Activated T-cell treated with anti-CD3 and anti-CD28 coated beads for 1 hour (primary cell): ENCODE data around the gene TRIOBP.

Experiments
- DNase-seq: peaks from one replicate; pipeline ENCODE4 v3.0.0-alpha.2; 2020; ENCODE audit warnings: low read depth

TRIOBP gene

GRCh38 chr22:37664249-37665101 is 32.4 kb upstream of the TRIOBP start:
- no peak for DNase-seq

GRCh38 chr22:37665487-37665886 is 31.4 kb upstream of the TRIOBP start:
- no peak for DNase-seq

GRCh38 chr22:37669586-37669985 is 27.3 kb upstream of the TRIOBP start:
- DNase-seq = no peak

DNA sequence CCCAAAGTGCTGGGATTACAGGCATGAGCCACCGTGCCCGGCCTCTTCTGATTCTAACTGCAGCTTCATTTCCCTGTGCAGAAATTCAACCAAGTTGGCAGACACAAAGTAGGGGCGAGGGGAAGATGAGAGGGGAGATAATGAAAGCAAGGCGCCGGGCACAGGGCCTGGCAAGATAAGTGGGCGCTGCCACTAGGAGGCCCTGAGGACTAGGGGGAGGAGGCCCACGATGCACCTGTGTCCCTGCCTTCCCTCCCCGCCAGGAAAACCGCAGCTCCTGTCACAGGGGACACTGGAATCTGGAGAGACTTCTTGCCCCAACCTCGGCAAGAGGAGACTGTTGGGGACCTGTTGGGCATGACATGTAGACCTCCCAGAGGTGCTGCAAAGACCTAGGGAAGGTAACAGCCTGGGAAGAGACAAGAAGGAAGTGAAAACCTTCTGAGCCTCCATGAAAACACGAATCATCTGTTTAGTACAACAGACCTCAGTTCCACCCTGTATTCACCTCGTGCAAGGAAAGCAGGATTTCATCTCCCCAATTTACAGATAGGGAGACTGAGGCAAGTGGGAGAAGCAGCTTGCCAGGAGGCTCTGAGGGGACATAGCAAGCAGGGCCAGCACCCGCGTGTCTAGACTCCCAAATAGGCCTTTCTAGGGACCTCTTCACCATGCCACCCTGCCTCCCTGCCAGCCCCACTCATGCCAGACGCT is 24.5 kb upstream of the TRIOBP start:
- DNase-seq = no peak

DNA sequence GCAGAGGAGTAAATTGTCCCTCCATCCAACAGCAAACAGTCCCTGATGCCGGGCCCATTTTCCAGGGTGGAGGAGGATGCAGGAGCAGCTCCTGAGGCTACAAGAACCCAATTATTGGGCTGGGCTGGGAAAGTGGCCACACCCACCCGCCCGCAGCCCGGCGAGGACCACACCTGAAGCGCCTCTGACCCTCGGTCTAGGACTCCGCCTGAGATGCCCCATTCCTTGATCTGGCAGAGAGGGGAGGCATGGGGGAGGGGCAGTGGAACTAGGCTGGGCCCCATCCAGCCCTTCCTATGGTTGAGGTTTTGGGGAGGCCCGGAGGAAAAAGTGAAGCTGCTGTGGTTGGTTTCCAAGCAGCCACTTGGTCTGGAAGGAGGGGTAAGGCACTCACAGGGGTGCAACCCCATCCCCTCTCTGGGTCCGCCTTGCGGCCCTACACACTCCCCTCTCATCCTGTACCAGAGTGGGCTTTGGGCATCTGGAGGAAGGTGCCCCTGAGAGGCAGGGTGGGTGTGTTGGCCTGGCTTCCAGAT is 23.9 kb upstream of the TRIOBP start:
- DNase-seq = no peak

GRCh38 chr22:37674248-37674647 is 22.6 kb upstream of the TRIOBP start:
- no peak for DNase-seq

GRCh38 chr22:37674951-37675929 is 21.6 kb upstream of the TRIOBP start, which contains the start of gene LGALS1:
Gene LGALS1 (plus strand): TSS chr22:37675636. CDS start chr22:37675703, 67 bp downstream.
- peak; percentile 46 for DNase-seq

DNA sequence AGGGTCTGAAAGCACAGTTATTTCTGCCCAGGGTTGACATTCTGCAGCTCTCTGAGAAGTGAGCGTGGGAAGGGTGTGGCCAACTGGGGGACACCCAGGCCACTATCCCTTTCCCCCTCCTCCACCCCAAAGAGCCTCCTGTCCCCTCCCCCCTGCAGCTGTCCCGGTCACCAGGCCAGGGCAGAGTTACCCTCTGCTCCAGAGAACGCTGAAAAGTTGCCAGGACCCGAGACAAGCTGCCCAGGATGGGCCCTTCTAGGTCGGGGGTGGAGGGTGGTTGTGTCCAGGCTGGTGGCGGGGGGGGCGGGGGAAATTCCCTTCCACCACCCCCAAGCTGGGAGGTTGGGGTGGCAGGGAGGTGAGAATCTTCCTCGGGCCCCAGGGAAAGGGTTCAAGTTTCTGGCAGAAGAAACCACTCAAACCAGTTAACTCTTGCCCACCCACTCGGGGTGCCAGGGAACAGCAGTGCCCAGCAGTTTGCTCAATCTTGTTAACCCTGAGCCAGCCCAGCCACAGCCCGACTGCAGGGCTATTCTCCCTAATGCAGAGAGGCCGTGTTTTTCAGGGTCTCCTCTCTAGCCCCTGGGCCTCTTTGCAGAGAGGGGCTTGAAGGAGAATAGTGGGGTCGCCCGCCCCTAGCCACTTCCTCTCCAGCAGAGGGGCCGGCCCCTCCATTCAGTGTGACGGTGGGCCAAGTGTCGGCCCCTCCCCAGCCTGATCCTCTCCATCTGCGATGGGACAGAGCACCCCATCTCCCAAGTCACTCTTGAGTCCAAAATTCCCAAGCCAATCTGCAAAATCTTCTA is 20.7 kb upstream of the TRIOBP start:
- DNase-seq = no peak

DNA sequence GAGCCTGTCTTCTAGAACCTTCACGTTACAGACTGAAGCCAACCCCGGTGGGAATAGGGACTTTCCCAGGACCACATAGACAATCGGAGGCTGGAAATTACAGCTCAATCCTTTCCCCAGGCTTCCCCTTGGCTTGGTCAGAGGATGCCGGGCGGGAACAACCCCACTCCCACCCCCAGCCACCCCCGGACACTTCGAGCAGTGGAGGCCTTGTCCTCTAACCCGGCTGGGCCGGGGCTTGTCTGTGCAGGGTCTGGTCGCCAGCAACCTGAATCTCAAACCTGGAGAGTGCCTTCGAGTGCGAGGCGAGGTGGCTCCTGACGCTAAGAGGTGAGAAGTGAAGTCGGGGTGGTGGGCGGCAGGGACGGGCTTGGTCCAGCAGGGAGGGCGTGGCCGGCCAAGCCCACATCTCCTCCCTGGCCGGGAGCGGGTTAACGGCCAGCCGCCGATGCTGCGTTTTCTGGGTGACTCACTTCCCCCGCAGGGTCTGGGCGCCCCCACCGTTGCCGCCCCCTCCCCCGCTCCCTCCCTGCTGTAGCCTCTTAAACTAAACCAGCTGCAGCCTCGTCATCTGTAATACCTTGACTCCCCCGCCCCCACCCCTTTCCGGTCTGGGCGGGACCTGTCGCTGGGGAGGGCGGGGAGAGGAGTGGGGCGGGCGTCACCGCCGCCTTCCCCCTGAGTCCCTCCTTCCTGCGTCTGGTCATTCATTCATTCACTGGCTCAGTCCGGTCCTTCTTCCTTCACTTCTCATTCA is 19.9 kb upstream of the TRIOBP start:
- DNase-seq = peak; percentile 95

DNA sequence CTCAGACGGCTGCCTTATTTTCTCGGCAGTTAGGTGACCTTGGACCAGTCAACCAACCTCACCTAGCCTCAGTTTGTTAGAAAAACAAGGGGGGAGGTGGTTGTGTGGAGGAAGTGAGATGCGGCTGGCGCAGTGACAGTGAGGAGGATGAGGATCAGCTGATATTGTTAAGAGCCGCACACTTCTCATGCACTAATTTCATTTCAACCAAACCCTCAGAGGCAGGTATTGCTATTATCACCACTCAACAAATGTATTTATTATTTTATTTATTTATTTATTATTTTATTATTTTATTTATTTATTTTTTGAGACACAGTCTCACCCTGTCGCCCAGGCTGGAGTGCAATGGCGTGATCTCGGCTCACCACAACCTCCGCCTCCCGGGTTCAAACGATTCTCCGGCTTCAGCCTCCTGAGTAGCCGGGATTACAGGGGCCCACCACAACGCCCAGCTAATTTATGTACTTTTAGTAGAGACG is 19.3 kb upstream of the TRIOBP start:
- no peak for DNase-seq

DNA sequence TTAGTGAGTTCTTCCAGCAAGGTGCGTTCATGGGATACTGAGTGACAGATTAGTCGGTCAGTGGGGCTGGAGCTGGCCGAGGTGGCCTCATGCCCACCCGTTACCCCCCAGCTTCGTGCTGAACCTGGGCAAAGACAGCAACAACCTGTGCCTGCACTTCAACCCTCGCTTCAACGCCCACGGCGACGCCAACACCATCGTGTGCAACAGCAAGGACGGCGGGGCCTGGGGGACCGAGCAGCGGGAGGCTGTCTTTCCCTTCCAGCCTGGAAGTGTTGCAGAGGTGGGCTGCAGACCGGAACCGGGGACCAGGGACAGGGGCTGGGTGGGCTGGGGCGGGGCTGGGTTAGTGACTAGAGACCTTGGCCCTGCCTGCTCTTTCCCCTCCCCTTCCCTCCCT is 18.5 kb upstream of the TRIOBP start:
- no peak for DNase-seq

- DNase-seq = no peak
These were observed 17.2 kb upstream of the TRIOBP start for GRCh38 chr22:37679670-37680069.

GRCh38 chr22:37680191-37680851 is 16.5 kb upstream of the TRIOBP start:
- no peak for DNase-seq

- no peak for DNase-seq
These were observed 15.8 kb upstream of the TRIOBP start for GRCh38 chr22:37681001-37681424.

- peak; percentile 65 for DNase-seq
These were observed 15.2 kb upstream of the TRIOBP start for GRCh38 chr22:37681556-37682049.

- DNase-seq = no peak
These were observed 11.8 kb upstream of the TRIOBP start for GRCh38 chr22:37684803-37685615.

- peak; percentile 59 for DNase-seq
These were observed 10.6 kb upstream of the TRIOBP start, which contains the start of gene NOL12 for GRCh38 chr22:37686002-37686982. Gene NOL12 (plus strand): TSS chr22:37686343. CDS start chr22:37686393, 50 bp downstream.
